Osteocyte (in vitro differentiated cells): Measurements from ENCODE around the gene SLC50A1. TPM values are rescaled to one million over a fixed set of nuclear protein-coding genes. Genes with fewer than 3 reads are reported as not detected.

Experiments used
- DNase-seq: peaks from one replicate; pipeline ENCODE4 v3.0.0; 2021; ENCODE audit warnings: mixed read lengths; ENCODE audit not compliant: unreplicated experiment; ENCODE audit errors: extremely low spot score
- H3K27ac Mint-ChIP-seq: one replicate; pipeline ENCODE4 v1.8.0; 2021; ENCODE audit warnings: mild to moderate bottlenecking, mixed read lengths; ENCODE audit not compliant: unreplicated experiment
- H3K27me3 Mint-ChIP-seq: one replicate; pipeline ENCODE4 v1.8.0; 2021; ENCODE audit warnings: mixed read lengths; ENCODE audit not compliant: unreplicated experiment
- H3K36me3 Mint-ChIP-seq: one replicate; pipeline ENCODE4 v1.8.0; 2021; ENCODE audit warnings: mixed read lengths; ENCODE audit not compliant: unreplicated experiment
- H3K4me1 Mint-ChIP-seq: one replicate; pipeline ENCODE4 v1.8.0; 2021; ENCODE audit warnings: mixed read lengths; ENCODE audit not compliant: unreplicated experiment
- H3K4me3 Mint-ChIP-seq: one replicate; pipeline ENCODE4 v1.8.0; 2021; ENCODE audit warnings: mild to moderate bottlenecking, moderate library complexity, mixed read lengths; ENCODE audit not compliant: unreplicated experiment
- H3K9me3 Mint-ChIP-seq: one replicate; pipeline ENCODE4 v1.8.0; 2021; ENCODE audit warnings: mixed read lengths; ENCODE audit not compliant: unreplicated experiment
- CTCF ChIP-seq: fragments of 200-600 bp; sonication (generic); IDR thresholded peaks from 2 replicates; pipeline ENCODE4 v1.5.0; 2021; ENCODE audit warnings: antibody characterized with exemption, mild to moderate bottlenecking, moderate library complexity
- total RNA-seq: library from RNA; stranded (reverse); gene quantifications from 2 replicates; pipeline ENCODE4 v1.2.1, GENCODE V29; 2021

Gene SLC50A1
- total RNA-seq, 1 donor from 2014 or later = 26.5 TPM

DNA sequence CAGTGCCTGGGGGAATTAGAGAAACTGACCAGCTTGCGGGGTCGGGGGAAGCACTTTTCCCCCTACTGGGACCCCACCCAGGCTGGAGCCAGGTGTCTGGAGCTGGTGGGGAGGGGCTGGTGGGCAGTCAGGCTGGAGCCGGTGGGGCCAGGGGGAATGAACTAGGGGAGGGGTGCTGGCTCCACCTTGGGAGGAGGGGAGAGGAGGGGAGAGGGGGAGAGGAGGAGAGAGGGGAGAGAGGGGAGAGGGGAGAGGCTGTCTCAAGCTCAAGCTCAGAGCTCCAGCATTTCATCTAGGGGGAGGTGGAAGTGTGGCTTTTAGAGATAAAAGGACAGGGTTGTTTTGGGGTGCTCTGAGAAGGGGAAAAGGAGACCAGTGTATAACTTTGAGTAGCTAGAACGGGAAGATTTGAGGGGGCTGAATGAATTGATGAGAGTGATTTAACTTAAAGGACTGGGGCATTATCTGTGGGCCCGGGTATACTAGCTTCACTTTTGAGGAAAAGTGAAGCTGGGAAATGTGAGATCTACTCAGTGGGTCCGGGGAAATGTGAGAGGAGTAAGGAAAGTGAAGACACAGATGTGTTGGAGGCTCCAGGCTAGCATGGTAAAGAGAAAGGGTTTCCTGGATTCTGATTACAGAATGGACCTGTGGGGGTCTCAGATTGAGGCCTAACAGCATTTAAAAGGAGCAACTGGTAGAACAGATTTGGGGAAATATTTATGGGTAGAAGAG lies 5.2 kb upstream of the SLC50A1 start:
- Mint-ChIP-seq H3K27me3 (no peaks in the 10 kb centered on the region), H3K4me1 (peaks cover 62% of the 10 kb centered on the region), H3K27ac (peak overlapping the region; percentile 85), H3K36me3 (peaks cover 13% of the 10 kb centered on the region), H3K9me3 (no peaks in the 10 kb centered on the region), H3K4me3 (peak overlapping the region; percentile 85)
- DNase-seq = no peak
- TF ChIP-seq CTCF = no peak

DNA sequence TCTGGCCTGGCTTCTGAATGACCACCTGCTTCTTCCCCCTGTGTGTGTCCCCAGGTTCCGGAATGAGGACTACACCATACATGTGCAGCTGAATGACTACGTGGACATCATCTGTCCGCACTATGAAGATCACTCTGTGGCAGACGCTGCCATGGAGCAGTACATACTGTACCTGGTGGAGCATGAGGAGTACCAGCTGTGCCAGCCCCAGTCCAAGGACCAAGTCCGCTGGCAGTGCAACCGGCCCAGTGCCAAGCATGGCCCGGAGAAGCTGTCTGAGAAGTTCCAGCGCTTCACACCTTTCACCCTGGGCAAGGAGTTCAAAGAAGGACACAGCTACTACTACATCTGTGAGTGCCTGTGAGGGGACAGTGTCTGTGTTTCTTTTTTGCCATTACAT lies 4.4 kb upstream of the SLC50A1 start:
- Mint-ChIP-seq H3K27ac (no peak overlapping the region), H3K4me3 (peak overlapping the region; percentile 85)

DNA sequence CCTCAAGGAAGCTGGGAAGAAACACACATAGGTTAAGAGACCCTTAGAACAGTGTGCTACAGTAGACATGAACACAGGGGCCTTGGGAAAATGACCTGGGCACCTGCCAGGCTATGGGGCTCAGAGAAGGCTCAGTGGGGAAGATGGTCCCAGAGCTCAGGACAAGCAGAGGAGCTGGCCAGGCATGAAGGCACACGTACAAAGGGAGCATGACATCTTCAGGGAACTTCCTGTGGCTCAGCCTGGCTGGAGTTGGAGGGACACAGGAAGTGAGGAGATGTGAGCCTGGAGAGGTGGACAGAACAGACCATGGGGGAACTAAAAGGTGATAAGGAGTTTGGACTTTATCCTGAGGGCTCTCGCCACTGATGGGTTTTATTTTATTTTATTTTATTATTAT lies 3.8 kb upstream of the SLC50A1 start:
- H3K4me3 Mint-ChIP-seq = no peak overlapping the region
- H3K27ac Mint-ChIP-seq = no peak overlapping the region
- H3K4me1 Mint-ChIP-seq = peaks cover 61% of the 10 kb centered on the region
- DNase-seq = no peak
- peaks cover 13% of the 10 kb centered on the region for H3K36me3 Mint-ChIP-seq
- no peaks in the 10 kb centered on the region for H3K9me3 Mint-ChIP-seq
- no peak for TF ChIP-seq CTCF
- no peaks in the 10 kb centered on the region for H3K27me3 Mint-ChIP-seq

More for the DNA sequence above, 4.4 kb upstream of the SLC50A1 start:
- H3K36me3 Mint-ChIP-seq = peaks cover 13% of the 10 kb centered on the region
- no peaks in the 10 kb centered on the region for H3K9me3 Mint-ChIP-seq
- no peaks in the 10 kb centered on the region for H3K27me3 Mint-ChIP-seq
- DNase-seq = no peak
- H3K4me1 Mint-ChIP-seq = peaks cover 61% of the 10 kb centered on the region
- no peak for TF ChIP-seq CTCF

GRCh38 chr1:155133799-155134281 lies 1.8 kb upstream of the SLC50A1 start:
- Mint-ChIP-seq H3K27ac (peak overlapping the region; percentile 47), H3K4me3 (no peak overlapping the region), H3K36me3 (peaks cover 16% of the 10 kb centered on the region), H3K4me1 (peaks cover 63% of the 10 kb centered on the region), H3K27me3 (no peaks in the 10 kb centered on the region), H3K9me3 (no peaks in the 10 kb centered on the region)
- no peak for TF ChIP-seq CTCF
- DNase-seq = no peak

DNA sequence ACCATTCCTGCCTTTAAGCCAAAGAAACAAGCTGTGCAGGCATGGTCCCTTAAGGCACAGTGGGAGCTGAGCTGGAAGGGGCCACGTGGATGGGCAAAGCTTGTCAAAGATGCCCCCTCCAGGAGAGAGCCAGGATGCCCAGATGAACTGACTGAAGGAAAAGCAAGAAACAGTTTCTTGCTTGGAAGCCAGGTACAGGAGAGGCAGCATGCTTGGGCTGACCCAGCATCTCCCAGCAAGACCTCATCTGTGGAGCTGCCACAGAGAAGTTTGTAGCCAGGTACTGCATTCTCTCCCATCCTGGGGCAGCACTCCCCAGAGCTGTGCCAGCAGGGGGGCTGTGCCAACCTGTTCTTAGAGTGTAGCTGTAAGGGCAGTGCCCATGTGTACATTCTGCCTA lies 1.3 kb upstream of the SLC50A1 start:
- H3K4me1 Mint-ChIP-seq = peaks cover 61% of the 10 kb centered on the region
- peak overlapping the region; percentile 99 for H3K27ac Mint-ChIP-seq
- peak overlapping the region; percentile 95 for H3K4me3 Mint-ChIP-seq
- H3K27me3 Mint-ChIP-seq = no peaks in the 10 kb centered on the region
- TF ChIP-seq CTCF = no peak
- no peaks in the 10 kb centered on the region for H3K9me3 Mint-ChIP-seq
- H3K36me3 Mint-ChIP-seq = peaks cover 16% of the 10 kb centered on the region
- DNase-seq = no peak
